Neural progenitor cell (in vitro differentiated cells): ENCODE measurements around the gene C22orf39.

ENCODE experiments used
- EZH2phosphoT487 ChIP-seq: fragments of 200-600 bp; sonication (generic); IDR thresholded peaks from 2 replicates; pipeline ENCODE4 v1.6.1; 2017; ENCODE audit warnings: antibody characterized with exemption
- TF ChIP-seq, protein P1 (sequence below): fragments of 200-600 bp; sonication (generic); IDR thresholded peaks from 2 replicates; pipeline ENCODE4 v1.5.1; 2017; ENCODE audit warnings: antibody characterized with exemption, mild to moderate bottlenecking

DNA sequence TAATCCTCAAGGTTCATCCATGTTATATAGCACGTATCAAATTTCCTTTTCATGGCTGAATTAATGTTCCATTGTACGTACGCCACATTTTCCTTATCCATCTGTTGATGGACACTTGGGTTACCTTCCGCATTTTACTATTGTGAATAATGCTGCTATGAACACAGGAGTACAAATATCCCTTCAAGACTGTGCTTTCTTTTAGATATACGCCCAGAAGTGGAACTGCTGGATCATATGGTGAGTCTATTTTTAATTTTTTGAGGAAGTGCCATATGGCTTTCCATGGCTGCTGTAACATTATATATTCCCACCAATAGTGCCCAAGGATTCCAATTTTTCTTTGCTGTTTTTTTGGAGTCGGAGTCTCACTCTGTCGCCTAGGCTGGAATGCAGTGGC is 9.2 kb downstream of the C22orf39 start:
- TF ChIP-seq, protein P1, sequence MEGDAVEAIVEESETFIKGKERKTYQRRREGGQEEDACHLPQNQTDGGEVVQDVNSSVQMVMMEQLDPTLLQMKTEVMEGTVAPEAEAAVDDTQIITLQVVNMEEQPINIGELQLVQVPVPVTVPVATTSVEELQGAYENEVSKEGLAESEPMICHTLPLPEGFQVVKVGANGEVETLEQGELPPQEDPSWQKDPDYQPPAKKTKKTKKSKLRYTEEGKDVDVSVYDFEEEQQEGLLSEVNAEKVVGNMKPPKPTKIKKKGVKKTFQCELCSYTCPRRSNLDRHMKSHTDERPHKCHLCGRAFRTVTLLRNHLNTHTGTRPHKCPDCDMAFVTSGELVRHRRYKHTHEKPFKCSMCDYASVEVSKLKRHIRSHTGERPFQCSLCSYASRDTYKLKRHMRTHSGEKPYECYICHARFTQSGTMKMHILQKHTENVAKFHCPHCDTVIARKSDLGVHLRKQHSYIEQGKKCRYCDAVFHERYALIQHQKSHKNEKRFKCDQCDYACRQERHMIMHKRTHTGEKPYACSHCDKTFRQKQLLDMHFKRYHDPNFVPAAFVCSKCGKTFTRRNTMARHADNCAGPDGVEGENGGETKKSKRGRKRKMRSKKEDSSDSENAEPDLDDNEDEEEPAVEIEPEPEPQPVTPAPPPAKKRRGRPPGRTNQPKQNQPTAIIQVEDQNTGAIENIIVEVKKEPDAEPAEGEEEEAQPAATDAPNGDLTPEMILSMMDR = no peak
- TF ChIP-seq EZH2phosphoT487 = no peak
